ENCODE measurements around the gene CDKN2B-AS1.

The CDKN2B-AS1 gene

DNA sequence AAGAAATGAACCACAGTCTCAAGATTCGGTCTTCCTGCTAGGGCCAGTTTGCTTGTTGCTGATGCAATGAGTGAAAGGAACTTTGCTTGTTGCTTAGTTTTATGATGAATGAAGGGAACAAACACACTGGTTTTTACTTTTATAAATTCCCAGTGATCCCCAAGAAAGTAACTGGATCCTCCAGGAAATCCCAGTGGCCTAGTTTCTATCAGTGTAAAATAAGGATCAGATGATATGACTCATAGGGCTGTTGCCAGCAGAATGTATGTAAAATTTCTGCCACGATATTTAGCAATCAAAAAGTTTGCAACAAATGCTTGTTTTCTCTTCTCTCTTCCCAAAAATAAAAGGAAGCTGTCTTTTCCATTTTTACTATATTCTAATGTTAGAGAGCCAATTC lies 174.7 kb downstream of the CDKN2B-AS1 start:
- DNase-seq, result peak; percentile 85

- DNase-seq, result peak; percentile 71
Measured at GRCh38 chr9:22169727-22170503, 175.3 kb downstream of the CDKN2B-AS1 start.

Measured in suppressor macrophage treated with lipopolysaccharide for 4 hours (primary cell).